ENCODE measurements around the gene OR6M1. TPM values are rescaled to one million over a fixed set of nuclear protein-coding genes. Genes with fewer than 3 reads are reported as not detected.

The OR6M1 gene
- total and polyA plus RNA-seq, 3 donors from 2014 or later = not detected

DNA sequence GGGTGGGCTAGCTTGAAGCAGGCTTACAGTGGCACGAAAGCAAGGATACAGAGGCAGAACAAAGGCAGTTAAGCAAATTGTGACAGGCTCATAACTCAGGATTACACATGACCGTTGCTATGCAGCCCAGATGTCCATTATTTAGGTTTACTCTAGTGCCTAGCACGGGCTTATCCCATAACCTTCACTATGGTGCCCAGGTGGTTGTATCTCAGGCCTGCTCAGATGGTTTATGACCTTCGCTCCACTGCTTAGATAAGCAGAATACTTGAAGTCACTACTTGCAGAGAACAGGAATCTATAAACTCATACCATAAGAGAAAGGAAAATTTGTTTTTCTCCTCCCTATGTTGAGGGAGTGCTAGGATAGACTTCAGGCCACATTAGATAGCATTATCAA lies 9.0 kb downstream of the OR6M1 start:
- peak overlapping the region; percentile 44 to 70 for H3K27ac ChIP-seq
- 36 to 45% methylated on average over 4 of the region's 4 CpGs for WGBS, 2 donors

DNA sequence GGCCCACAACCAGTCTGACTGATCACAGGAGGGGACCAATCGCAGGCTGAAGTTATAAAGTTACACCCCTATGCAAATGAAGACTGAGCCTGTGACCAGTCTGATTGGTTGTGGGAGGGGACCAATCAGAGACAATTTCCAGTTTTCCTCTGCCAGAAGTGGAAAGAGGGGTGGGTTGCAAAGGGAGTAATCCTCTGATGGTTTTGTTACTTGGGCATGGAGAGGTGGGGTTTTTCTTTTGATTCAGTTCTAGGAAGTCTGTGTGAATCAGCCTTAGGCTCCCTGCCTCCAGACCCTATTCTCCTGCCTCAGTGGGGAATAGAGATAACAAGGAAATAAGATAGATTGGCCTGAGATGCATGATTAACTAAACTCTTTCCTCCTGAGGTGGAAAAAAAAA lies 9.9 kb downstream of the OR6M1 start:
- Histone ChIP-seq H3K27me3 (no peaks in the 10 kb centered on the region), H3K4me3 (no peak overlapping the region), H3K27ac (peak overlapping the region in 1 of 2 donors; percentile 44), H3K36me3 (ENCODE audit: low read depth, missing control alignments) (no peaks in the 10 kb centered on the region), H3K4me1 (no peaks in the 10 kb centered on the region), H3K9me3 (no peaks in the 10 kb centered on the region)
- peak; percentile 36 for DNase-seq
- intact Hi-C loops (cut with DNase I; ENCODE audit: low total_unique reads) = no loop called here
- WGBS, 2 donors = 73 to 100% methylated on average over 1 of the region's 1 CpG
- TF ChIP-seq, protein P1, sequence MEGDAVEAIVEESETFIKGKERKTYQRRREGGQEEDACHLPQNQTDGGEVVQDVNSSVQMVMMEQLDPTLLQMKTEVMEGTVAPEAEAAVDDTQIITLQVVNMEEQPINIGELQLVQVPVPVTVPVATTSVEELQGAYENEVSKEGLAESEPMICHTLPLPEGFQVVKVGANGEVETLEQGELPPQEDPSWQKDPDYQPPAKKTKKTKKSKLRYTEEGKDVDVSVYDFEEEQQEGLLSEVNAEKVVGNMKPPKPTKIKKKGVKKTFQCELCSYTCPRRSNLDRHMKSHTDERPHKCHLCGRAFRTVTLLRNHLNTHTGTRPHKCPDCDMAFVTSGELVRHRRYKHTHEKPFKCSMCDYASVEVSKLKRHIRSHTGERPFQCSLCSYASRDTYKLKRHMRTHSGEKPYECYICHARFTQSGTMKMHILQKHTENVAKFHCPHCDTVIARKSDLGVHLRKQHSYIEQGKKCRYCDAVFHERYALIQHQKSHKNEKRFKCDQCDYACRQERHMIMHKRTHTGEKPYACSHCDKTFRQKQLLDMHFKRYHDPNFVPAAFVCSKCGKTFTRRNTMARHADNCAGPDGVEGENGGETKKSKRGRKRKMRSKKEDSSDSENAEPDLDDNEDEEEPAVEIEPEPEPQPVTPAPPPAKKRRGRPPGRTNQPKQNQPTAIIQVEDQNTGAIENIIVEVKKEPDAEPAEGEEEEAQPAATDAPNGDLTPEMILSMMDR (IDR thresholded peaks at IDR 0.05) = no peak
- TF ChIP-seq POLR2A (IDR thresholded peaks at IDR 0.05) = no peak

More for the DNA sequence above, 9.0 kb downstream of the OR6M1 start:
- intact Hi-C loops (cut with DNase I; ENCODE audit: low total_unique reads) = no loop called here
- Histone ChIP-seq H3K27me3 (no peaks in the 10 kb centered on the region), H3K36me3 (ENCODE audit: low read depth, missing control alignments) (no peaks in the 10 kb centered on the region), H3K4me3 (no peak overlapping the region), H3K9me3 (no peaks in the 10 kb centered on the region), H3K4me1 (no peaks in the 10 kb centered on the region)
- DNase-seq = peak; percentile 15
- TF ChIP-seq, protein P1 (IDR thresholded peaks at IDR 0.05) = no peak
- no peak for TF ChIP-seq POLR2A (IDR thresholded peaks at IDR 0.05)

DNA sequence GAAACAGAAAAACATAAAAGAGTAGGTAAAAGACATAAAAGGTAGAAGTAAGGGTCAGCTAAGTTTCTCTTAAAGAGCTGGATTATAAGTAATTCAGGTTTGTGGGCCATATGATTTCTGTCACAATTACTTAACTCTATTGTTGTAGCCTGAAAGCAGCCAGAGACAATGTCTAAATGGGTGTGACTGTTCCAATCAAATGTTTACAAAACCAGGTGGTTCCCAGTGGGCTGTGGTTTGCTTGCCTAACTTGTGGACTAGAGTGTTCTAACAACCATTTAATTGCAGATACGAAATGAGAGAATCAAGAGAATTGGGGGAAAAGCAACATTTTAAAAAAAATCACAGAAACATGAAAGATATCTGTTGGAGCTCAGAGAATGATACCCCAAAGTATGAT lies 22.6 kb downstream of the OR6M1 start:
- no peaks in the 10 kb centered on the region for H3K27me3 ChIP-seq
- no peak overlapping the region for H3K27ac ChIP-seq
- TF ChIP-seq POLR2A (IDR thresholded peaks at IDR 0.05) = no peak
- TF ChIP-seq, protein P1 (IDR thresholded peaks at IDR 0.05) = no peak
- 92 to 100% methylated on average over 1 of the region's 1 CpG for WGBS, 2 donors
- no peak overlapping the region for H3K4me3 ChIP-seq
- H3K4me1 ChIP-seq = no peaks in the 10 kb centered on the region
- DNase-seq = no peak
- no peaks in the 10 kb centered on the region for H3K9me3 ChIP-seq
- intact Hi-C loops (cut with DNase I; ENCODE audit: low total_unique reads) = no loop called here
- peaks cover 3% of the 10 kb centered on the region for H3K36me3 ChIP-seq (ENCODE audit: low read depth, missing control alignments)

DNA sequence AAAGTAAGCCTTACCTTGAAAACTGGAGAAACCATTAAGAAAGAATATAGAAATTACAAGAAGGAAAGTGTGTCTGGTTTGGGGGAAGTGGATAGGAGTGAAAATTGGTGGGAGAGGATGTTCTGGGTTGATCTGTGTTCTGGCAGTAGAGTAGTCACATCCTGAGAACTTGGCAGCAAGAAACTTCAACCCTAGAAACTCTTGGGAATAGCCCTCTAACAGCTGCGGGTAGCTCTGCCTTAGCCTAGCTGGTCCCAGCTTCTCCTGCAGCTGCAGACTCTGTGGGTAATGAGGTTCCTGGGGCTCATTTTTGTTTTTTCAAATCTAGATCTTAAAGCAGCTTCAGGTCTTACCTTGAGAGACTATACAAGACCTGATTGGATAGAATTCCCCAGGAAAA lies 27.6 kb downstream of the OR6M1 start:
- Histone ChIP-seq H3K9me3 (no peaks in the 10 kb centered on the region), H3K4me1 (no peaks in the 10 kb centered on the region), H3K27ac (no peak overlapping the region), H3K36me3 (ENCODE audit: low read depth, missing control alignments) (peaks cover 3% of the 10 kb centered on the region), H3K27me3 (no peaks in the 10 kb centered on the region), H3K4me3 (no peak overlapping the region)
- no peak for DNase-seq
- intact Hi-C loops (cut with DNase I; ENCODE audit: low total_unique reads) = no loop called here
- WGBS, 2 donors = 54 to 80% methylated on average over 1 of the region's 1 CpG
- no peak for TF ChIP-seq POLR2A (IDR thresholded peaks at IDR 0.05)

DNA sequence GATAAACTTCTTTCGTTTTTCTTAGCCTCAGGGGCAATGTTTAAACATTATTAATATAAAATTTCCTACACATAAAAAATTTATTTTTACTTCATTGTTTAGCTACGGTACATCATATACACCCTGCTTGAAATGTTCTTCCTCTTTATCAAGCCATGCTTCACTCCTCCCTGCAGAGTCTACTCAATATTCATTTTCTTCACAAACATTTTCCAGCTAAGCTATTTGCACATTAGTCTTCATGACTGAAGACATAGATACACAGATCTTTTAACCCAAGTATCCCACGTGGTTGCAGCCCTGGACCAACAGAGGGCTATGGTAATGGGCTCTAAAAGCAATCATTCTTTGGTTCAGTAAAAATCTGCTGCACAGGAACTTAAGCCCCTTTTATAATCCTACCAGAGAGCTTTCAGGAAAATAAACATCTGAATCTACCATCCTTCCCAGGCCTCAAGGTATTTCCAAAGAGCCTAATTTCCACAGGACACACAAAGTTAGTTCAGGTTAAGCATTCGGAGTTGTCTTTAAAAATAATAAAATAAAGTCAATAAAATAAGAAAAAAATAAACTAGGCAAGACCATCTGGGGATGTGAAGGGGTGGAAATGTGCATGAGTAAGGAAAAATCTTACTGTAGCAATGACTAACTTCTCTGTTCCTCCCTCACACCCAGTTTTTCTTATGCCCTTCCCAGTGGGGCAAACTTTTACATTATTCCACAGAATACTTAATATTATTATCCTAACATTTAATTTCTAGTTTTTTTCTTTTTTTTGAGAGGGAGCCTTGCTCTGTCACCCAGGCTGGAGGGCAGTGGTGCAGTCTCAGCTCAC lies 30.2 kb downstream of the OR6M1 start:
- Histone ChIP-seq H3K4me3 (no peak overlapping the region), H3K9me3 (no peaks in the 10 kb centered on the region), H3K27me3 (no peaks in the 10 kb centered on the region), H3K36me3 (ENCODE audit: low read depth, missing control alignments) (peaks cover 3% of the 10 kb centered on the region), H3K27ac (no peak overlapping the region), H3K4me1 (no peaks in the 10 kb centered on the region)
- intact Hi-C loops (cut with DNase I; ENCODE audit: low total_unique reads) = no loop called here
- WGBS, 2 donors = 59 to 64% methylated on average over 4 of the region's 4 CpGs
- TF ChIP-seq, protein P1 (IDR thresholded peaks at IDR 0.05) = no peak
- no peak for TF ChIP-seq POLR2A (IDR thresholded peaks at IDR 0.05)
- no peak for DNase-seq

All from testis (tissue), 3 donors.